Measurements from ENCODE around the gene EEF1AKMT4. TPM values are rescaled to one million over a fixed set of nuclear protein-coding genes. Genes with fewer than 3 reads are reported as not detected.

Gene EEF1AKMT4
- total and polyA plus RNA-seq, 2 of the 8 experiments (the other 6 are each of a cell fraction or from before 2014, with no cell fraction given), result 9.3 to 30.1 TPM

DNA sequence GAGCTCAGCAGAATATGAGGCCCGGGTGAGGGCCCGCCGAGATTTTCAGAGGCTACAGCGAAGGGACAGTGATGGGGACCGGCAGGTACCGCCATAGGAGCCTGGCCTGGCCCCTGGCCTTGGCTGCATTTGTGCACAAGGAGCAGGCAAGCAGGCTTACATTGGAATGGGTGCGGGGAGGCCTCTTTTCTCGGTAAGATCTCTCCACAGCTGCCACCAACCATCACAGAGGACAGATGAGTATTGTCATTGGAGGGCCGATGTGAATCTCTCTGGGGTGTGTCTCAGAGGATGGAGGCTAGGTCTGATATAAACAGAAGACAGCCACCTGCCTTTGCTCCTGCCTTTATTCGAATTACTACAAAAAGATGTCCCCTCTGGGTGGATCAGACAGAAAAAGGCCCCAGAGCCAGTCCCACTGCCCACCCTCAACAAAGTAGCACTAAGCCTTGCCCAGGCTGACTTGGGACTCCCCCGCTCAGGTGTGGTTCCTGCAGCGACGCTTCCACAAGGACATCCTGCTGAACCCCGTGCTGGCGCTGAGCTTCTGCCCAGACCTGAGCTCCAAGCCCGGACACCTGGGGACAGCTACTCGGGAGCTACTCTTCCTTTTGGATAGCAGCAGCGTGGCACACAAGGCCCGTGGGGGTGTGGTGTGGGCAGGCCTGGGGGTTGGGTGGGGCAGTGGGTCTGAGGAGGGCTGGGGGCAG is 14.6 kb upstream of the EEF1AKMT4 start:
- H3K4ac ChIP-seq (replicated peaks; ENCODE audit: insufficient read length, low read depth, low read length), result no peak overlapping the region
- peak overlapping the region; percentile 76 for H4K8ac ChIP-seq (ENCODE audit: extremely low read depth, insufficient read depth, low read length)
- H3K4me2 ChIP-seq (ENCODE audit: insufficient read depth in 1 of 2, low read depth in 2 of 2, low read length in 2 of 2), result no peak overlapping the region
- no peak overlapping the region for H2BK15ac ChIP-seq (ENCODE audit: low read length)
- H3K9me3 ChIP-seq (ENCODE audit: insufficient read depth in 2 of 2, low read depth in 1 of 2, low read length in 1 of 2), result no peaks in the 10 kb centered on the region
- no peak overlapping the region for H2BK20ac ChIP-seq (ENCODE audit: low read length)
- no peak overlapping the region for H3K23ac ChIP-seq (ENCODE audit: insufficient read length)
- no peak overlapping the region for H4K91ac ChIP-seq (replicated peaks; ENCODE audit: insufficient read length, low read length)
- no peak overlapping the region for H3K27ac ChIP-seq (ENCODE audit: low read depth, low read length)
- DNase-seq (ENCODE audit: low read depth in 1 of 2, low spot score in 2 of 2) (no peak), FAIRE-seq (no peak)
- no peak overlapping the region for H2BK5ac ChIP-seq (ENCODE audit: low read depth, low read length)
- peaks cover 21 to 38% (median 33%) of the 10 kb centered on the region in 4 experiments for H3K27me3 ChIP-seq (replicated peaks in 1 of 4; ENCODE audit: control insufficient read depth in 3 of 4, extremely low read depth in 1 of 4, insufficient read depth in 3 of 4, low read length in 3 of 4)
- no peaks in the 10 kb centered on the region for H3K79me1 ChIP-seq (ENCODE audit: low read depth, low read length)
- H3K36me3 ChIP-seq (ENCODE audit: control insufficient read depth in 2 of 4, insufficient read depth in 4 of 4, low read length in 3 of 4), result peaks cover 0 to 8% (median 0%) of the 10 kb centered on the region in 4 experiments; a peak in 1 of 8 replicates
- no peak overlapping the region for H3K9ac ChIP-seq (replicated peaks in 1 of 4; ENCODE audit: extremely low read depth in 1 of 4, low read depth in 3 of 4, low read length in 3 of 4)
- no peaks in the 10 kb centered on the region for H3K79me2 ChIP-seq (ENCODE audit: control insufficient read depth in 1 of 2, insufficient read depth in 2 of 2, low read length in 2 of 2)
- no peak overlapping the region for H2AK5ac ChIP-seq (ENCODE audit: low read depth, low read length)
- WGBS, 2 experiments (ENCODE audit: extremely low coverage in 1 of 2, insufficient coverage in 1 of 2, insufficient read length in 1 of 2, insufficient replicate concordance in 2 of 2, low coverage in 1 of 2, low lambda C conversion rate in 2 of 2, missing lambda C conversion rate in 1 of 2), result 85% methylated on average over 19 of the region's 19 CpGs; no CpG with 5 or more reads in 1 of the 2 experiments
- no peak overlapping the region for H3K4me3 ChIP-seq (ENCODE audit: extremely low read depth in 1 of 4, insufficient read depth in 2 of 4, low read depth in 3 of 4, low read length in 4 of 4)
- H2BK120ac ChIP-seq (replicated peaks; ENCODE audit: low read depth, low read length), result no peak overlapping the region
- no peak overlapping the region for H3K18ac ChIP-seq (ENCODE audit: extremely low read depth, low read length)
- peaks cover 6 to 7% of the 10 kb centered on the region in 2 experiments for H4K20me1 ChIP-seq (replicated peaks in 1 of 2; ENCODE audit: control insufficient read depth in 1 of 2, insufficient read depth in 2 of 2, low read length in 2 of 2)
- peaks cover 0 to 11% (median 2%) of the 10 kb centered on the region in 4 experiments; a peak in 3 of 7 replicates for H3K4me1 ChIP-seq (replicated peaks in 1 of 4; ENCODE audit: control insufficient read depth in 3 of 4, insufficient read depth in 4 of 4, low read length in 3 of 4)
- ChIA-PET POLR2A (ENCODE audit: partially characterized antibody) (interaction anchor here (1.0 kb wide), 1 partner anchor 12 kb away, joined by 3 read pairs; no protein-coding TSS in a partner anchor), CTCF (ENCODE audit: partially characterized antibody) (interaction anchor here (0.6 to 0.7 kb wide), 2 partner anchors 8 to 1000 kb away, joined by 3 read pairs; no protein-coding TSS in a partner anchor)
- H4K5ac ChIP-seq (ENCODE audit: insufficient read length, low read depth, low read length), result no peak overlapping the region
- H3K14ac ChIP-seq (ENCODE audit: insufficient read length), result no peak overlapping the region
- no peak overlapping the region for H2BK12ac ChIP-seq (ENCODE audit: low read depth, low read length)
- H3K56ac ChIP-seq (replicated peaks; ENCODE audit: insufficient read length, low read depth, low read length), result no peak overlapping the region
- H2AFZ ChIP-seq (ENCODE audit: low read length), result no peak overlapping the region
- peaks cover 4% of the 10 kb centered on the region; the same call in 1 of the 2 replicates for H3K23me2 ChIP-seq (ENCODE audit: low read depth, low read length)
- TF ChIP-seq TAF1 (IDR thresholded peaks at IDR 0.05; ENCODE audit: low read depth, low read length) (no peak), POU5F1 (IDR thresholded peaks at IDR 0.05; ENCODE audit: low read depth, low read length) (no peak), HDAC2 (IDR thresholded peaks at IDR 0.05; ENCODE audit: borderline replicate concordance in 1 of 2, low read depth in 2 of 2, low read length in 2 of 2) (no peak), TBP (IDR thresholded peaks at IDR 0.05; ENCODE audit: low read depth, low read length) (no peak), CTBP2 (IDR thresholded peaks at IDR 0.05; ENCODE audit: borderline replicate concordance, insufficient read depth, insufficient read length, low read length) (no peak), NRF1 (IDR thresholded peaks at IDR 0.05; ENCODE audit: low read depth, low read length) (no peak), SIN3A (conservative IDR thresholded peaks at IDR 0.05 in 1 of 2, IDR thresholded peaks at IDR 0.05 in 1 of 2; ENCODE audit: low read depth in 1 of 2, low read length in 2 of 2) (no peak), EZH2 (IDR thresholded peaks at IDR 0.05; ENCODE audit: low read depth, low read length, severe bottlenecking) (no peak)
- TF ChIP-seq, protein P1, sequence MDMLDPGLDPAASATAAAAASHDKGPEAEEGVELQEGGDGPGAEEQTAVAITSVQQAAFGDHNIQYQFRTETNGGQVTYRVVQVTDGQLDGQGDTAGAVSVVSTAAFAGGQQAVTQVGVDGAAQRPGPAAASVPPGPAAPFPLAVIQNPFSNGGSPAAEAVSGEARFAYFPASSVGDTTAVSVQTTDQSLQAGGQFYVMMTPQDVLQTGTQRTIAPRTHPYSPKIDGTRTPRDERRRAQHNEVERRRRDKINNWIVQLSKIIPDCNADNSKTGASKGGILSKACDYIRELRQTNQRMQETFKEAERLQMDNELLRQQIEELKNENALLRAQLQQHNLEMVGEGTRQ (IDR thresholded peaks at IDR 0.05; ENCODE audit: low read length), result no peak
- TF ChIP-seq, protein P2, sequence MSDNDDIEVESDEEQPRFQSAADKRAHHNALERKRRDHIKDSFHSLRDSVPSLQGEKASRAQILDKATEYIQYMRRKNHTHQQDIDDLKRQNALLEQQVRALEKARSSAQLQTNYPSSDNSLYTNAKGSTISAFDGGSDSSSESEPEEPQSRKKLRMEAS (IDR thresholded peaks at IDR 0.05), result no peak

All from H1 (cell line).